Transverse colon (tissue), 4 donors: ENCODE data around the gene SYNE2. TPM values are rescaled to one million over a fixed set of nuclear protein-coding genes. Genes with fewer than 3 reads are reported as not detected.
"Not testable (repeated sequence)": the region's sequence is repeated elsewhere in the genome, so short reads cannot be mapped to it uniquely, and the experiment has no call there.

Experiments
- DNase-seq: peaks from one replicate; pipeline ENCODE4 v3.0.0-alpha.2; 2019
- H3K27ac ChIP-seq, 4 donors: fragments of 200-600 bp; sonication (generic); 2 replicates each; pipeline ENCODE4 v1.5.1; 2016 to 2018; ENCODE audit warnings: inconsistent platforms in 4 of 4
- H3K27me3 ChIP-seq: fragments of 200-600 bp; sonication (generic); 2 replicates; pipeline ENCODE4 v1.5.1; 2017; ENCODE audit warnings: inconsistent platforms
- H3K36me3 ChIP-seq, 4 donors: fragments of 200-600 bp; sonication (generic); 2 replicates each; pipeline ENCODE4 v1.5.1; 2017 to 2019; ENCODE audit warnings: inconsistent platforms in 4 of 4
- H3K4me1 ChIP-seq, 4 donors: fragments of 200-600 bp; sonication (generic); 2 replicates each; pipeline ENCODE4 v1.5.1; 2017 to 2020; ENCODE audit warnings: inconsistent platforms in 4 of 4
- H3K4me3 ChIP-seq, 4 donors: fragments of 200-600 bp; sonication (generic); 1 replicate in 1 of 4; 2 replicates in 3 of 4; pipeline versions ENCODE4 v1.5.1 to v1.6.1; 2017 to 2019; ENCODE audit warnings: inconsistent platforms in 4 of 4
- H3K9me3 ChIP-seq, 2 donors: fragments of 200-600 bp; sonication (generic); 2 replicates each; pipeline ENCODE4 v1.5.1; 2017 to 2019; ENCODE audit warnings: inconsistent platforms in 2 of 2
- EP300 ChIP-seq: sonication (generic); formaldehyde crosslinking; IDR thresholded peaks from one replicate; pipeline ENCODE4 v1.6.1; 2017; ENCODE audit warnings: antibody characterized with exemption, low read depth
- POLR2A ChIP-seq: fragments of 450-650 bp; IDR thresholded peaks from one replicate; pipeline ENCODE4 v1.6.1; 2016; ENCODE audit warnings: antibody characterized with exemption, mild to moderate bottlenecking, moderate library complexity
- POLR2AphosphoS5 ChIP-seq, 3 donors: sonication (generic); formaldehyde crosslinking; IDR thresholded peaks; one replicate each; pipeline ENCODE4 v1.6.1; 2016; ENCODE audit warnings: antibody characterized with exemption in 3 of 3
- WGBS, 2 donors: methylation state at CpG; one replicate each; pipeline ENCODE4 v1.1.5; 2018; ENCODE audit warnings: low coverage in 1 of 2; 5-methylcytosine and 5-hydroxymethylcytosine counted together
- in situ Hi-C, 4 donors: fragments of 200-750 bp; cut with MboI; loops; one replicate each; pipeline versions ENCODE4 v1.15.0 to v1.15.1; 2017; ENCODE audit warnings: low sequenced_read_pairs in 3 of 4, low pct_ligation_motif_present in 1 of 4, low pct_unique_long_range_greater_than_20kb in 1 of 4
- intact Hi-C: fragments of 100-400 bp; cut with DNase I; formaldehyde crosslinking; loops from one replicate; pipeline ENCODE4 v1.15.1; 2023; ENCODE audit warnings: low total_unique reads
- total RNA-seq, 4 donors: library from RNA; depleted of rRNA; stranded (reverse); fragments of >200 nt; gene quantifications; one replicate each; pipeline ENCODE4 v1.1.0, GENCODE V29; 2016
- TF ChIP-seq, protein P1 (sequence below), 5 experiments: fragments of 200-600 bp in 3 of 5; fragments of 450-650 bp in 2 of 5; sonication (generic) in 3 of 5; IDR thresholded peaks; 1 replicate in 2 of 5; 2 replicates in 3 of 5; pipeline ENCODE4 v1.5.1; 2016 to 2017; ENCODE audit warnings: antibody characterized with exemption in 5 of 5, inconsistent platforms in 3 of 5, mild to moderate bottlenecking in 2 of 5, moderate library complexity in 1 of 5

Gene SYNE2
- total RNA-seq, 4 donors from 2014 or later = 242 to 491 (median 304) TPM

GRCh38 chr14:64038841-64039542 lies 186.2 kb downstream of the SYNE2 start:
- TF ChIP-seq POLR2AphosphoS5 (IDR thresholded peaks at IDR 0.05) = no peak
- no peak for TF ChIP-seq POLR2A
- TF ChIP-seq EP300 = no peak
- TF ChIP-seq, protein P1, sequence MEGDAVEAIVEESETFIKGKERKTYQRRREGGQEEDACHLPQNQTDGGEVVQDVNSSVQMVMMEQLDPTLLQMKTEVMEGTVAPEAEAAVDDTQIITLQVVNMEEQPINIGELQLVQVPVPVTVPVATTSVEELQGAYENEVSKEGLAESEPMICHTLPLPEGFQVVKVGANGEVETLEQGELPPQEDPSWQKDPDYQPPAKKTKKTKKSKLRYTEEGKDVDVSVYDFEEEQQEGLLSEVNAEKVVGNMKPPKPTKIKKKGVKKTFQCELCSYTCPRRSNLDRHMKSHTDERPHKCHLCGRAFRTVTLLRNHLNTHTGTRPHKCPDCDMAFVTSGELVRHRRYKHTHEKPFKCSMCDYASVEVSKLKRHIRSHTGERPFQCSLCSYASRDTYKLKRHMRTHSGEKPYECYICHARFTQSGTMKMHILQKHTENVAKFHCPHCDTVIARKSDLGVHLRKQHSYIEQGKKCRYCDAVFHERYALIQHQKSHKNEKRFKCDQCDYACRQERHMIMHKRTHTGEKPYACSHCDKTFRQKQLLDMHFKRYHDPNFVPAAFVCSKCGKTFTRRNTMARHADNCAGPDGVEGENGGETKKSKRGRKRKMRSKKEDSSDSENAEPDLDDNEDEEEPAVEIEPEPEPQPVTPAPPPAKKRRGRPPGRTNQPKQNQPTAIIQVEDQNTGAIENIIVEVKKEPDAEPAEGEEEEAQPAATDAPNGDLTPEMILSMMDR (IDR thresholded peaks at IDR 0.05) = no peak
- intact Hi-C loops (no loop called here), in situ Hi-C loops (no loop called here)
- H3K27ac ChIP-seq = no peak overlapping the region
- no peaks in the 10 kb centered on the region for H3K4me1 ChIP-seq
- WGBS, 2 donors = 93 to 96% methylated on average over 4 to 5 of the region's 5 CpGs
- no peak overlapping the region for H3K4me3 ChIP-seq
- DNase-seq = no peak
- H3K9me3 ChIP-seq = no peaks in the 10 kb centered on the region
- no peaks in the 10 kb centered on the region for H3K27me3 ChIP-seq
- H3K36me3 ChIP-seq = peaks cover 0 to 2% (median 0%) of the 10 kb centered on the region in 4 donors

DNA sequence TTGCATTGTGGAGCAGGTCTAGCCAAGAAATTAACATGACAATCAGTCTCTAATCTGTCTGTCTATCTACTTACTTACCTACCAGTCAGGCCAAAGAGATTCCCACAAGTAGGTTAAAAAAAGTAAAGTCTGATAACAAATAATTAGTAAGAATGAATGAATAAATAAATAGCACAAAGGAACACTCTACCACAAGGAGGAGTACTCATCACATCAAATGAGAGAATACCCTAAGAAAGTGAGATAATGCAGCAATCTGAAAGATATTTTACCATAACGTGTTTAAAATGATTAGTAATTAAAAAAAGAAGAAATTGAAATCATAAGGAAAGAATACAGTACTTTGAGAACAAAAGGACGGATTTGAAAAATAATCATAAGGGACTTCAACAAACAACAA lies 187.2 kb downstream of the SYNE2 start:
- Histone ChIP-seq H3K9me3 (no peaks in the 10 kb centered on the region), H3K27me3 (no peaks in the 10 kb centered on the region), H3K4me3 (no peak overlapping the region), H3K36me3 (peaks cover 0 to 2% (median 0%) of the 10 kb centered on the region in 4 donors), H3K27ac (no peak overlapping the region), H3K4me1 (no peaks in the 10 kb centered on the region)
- TF ChIP-seq EP300 (no peak), POLR2A (no peak), POLR2AphosphoS5 (IDR thresholded peaks at IDR 0.05) (no peak)
- TF ChIP-seq, protein P1 (IDR thresholded peaks at IDR 0.05) = no peak
- no peak for DNase-seq
- in situ Hi-C loops = no loop called here
- 88 to 96% methylated on average over 2 of the region's 2 CpGs for WGBS, 2 donors
- intact Hi-C loops = no loop called here

DNA sequence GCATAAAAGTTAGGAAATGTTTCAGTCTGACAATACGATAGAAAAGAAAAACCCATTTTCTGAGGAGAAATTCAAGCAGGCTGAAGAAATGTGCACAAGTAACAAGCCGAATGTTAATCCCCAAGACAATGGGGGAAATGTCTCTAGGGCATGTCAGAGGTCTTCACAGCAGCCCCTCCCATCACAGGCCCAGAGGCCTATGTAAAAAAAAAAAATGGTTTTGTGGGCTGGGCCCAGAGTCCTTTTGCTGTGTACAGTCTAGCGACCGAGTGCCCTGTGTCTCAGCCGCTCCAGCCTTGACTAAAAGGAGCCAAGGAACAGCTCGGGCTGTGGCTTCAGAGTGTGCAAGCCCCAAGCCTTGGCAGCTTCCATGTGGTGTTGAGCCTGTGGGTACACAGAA lies 190.5 kb downstream of the SYNE2 start:
- H3K27me3 ChIP-seq, intact Hi-C loops, DNase-seq, H3K4me3 ChIP-seq, H3K9me3 ChIP-seq, in situ Hi-C loops, H3K4me1 ChIP-seq, H3K36me3 ChIP-seq, H3K27ac ChIP-seq: not testable (repeated sequence)
- 94 to 100% methylated on average over 2 to 6 of the region's 6 CpGs for WGBS, 2 donors

DNA sequence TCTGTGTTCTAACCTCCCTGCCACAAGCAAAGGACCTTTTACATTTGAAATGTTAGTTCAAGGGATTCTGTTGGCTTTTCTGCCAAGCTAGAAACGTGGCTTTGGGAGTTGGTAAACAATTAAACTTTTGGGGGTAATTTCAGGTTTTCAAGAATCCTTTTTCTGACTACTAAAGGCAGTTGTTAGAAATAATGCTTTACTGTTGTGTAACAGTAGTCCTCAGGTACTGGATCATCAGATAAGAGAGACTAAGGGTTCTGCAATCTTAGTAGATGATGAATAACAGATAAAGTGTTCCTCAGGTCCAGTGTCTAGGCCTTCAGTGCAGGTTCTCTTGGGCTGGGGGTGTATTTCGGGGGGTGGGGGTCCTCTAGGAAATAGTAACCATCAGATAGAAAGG lies 192.3 kb downstream of the SYNE2 start:
- no peaks in the 10 kb centered on the region for H3K9me3 ChIP-seq
- H3K4me3 ChIP-seq = no peak overlapping the region
- no peak overlapping the region for H3K27ac ChIP-seq
- in situ Hi-C loops (no loop called here), intact Hi-C loops (no loop called here)
- peaks cover 0 to 4% (median under 1%) of the 10 kb centered on the region in 4 donors for H3K36me3 ChIP-seq
- no peaks in the 10 kb centered on the region for H3K4me1 ChIP-seq
- no peak for DNase-seq
- WGBS, 2 donors = 69 to 71% methylated on average over 1 to 2 of the region's 2 CpGs
- TF ChIP-seq, protein P1 (IDR thresholded peaks at IDR 0.05) = no peak
- TF ChIP-seq POLR2A = no peak
- no peak for TF ChIP-seq EP300
- TF ChIP-seq POLR2AphosphoS5 (IDR thresholded peaks at IDR 0.05) = no peak
- no peaks in the 10 kb centered on the region for H3K27me3 ChIP-seq
